Natural killer cell (primary cell): ENCODE data around the gene TEPSIN. TPM values are rescaled to one million over a fixed set of nuclear protein-coding genes. Genes with fewer than 3 reads are reported as not detected.

ENCODE experiments used
- ATAC-seq, 3 donors: fragments of 150-1000 bp in 2 of 3; fragments of 200-7000 bp in 1 of 3; cut with Tn5 transposase; 1 replicate in 1 of 3; 2 replicates in 2 of 3; pipeline ENCODE4 v1.10.0; 2021; ENCODE audit warnings: mild to moderate bottlenecking in 2 of 3, moderate library complexity in 2 of 3
- DNase-seq, 2 donors: peaks; one replicate each; pipeline versions ENCODE4 v3.0.0 to v3.0.0-alpha.2; 2013 to 2021; ENCODE audit warnings: mixed read lengths in 1 of 2
- H3K27ac ChIP-seq: one replicate; pipeline ENCODE4 v1.5.1; 2013; ENCODE audit warnings: mild to moderate bottlenecking, low read length
- H3K27me3 ChIP-seq: one replicate; pipeline ENCODE4 v1.6.1; 2013; ENCODE audit warnings: low read length; ENCODE audit not compliant: control insufficient read depth, insufficient read depth
- H3K36me3 ChIP-seq: one replicate; pipeline ENCODE4 v1.6.1; 2013; ENCODE audit warnings: low read length; ENCODE audit not compliant: control insufficient read depth, insufficient read depth
- H3K4me1 ChIP-seq: one replicate; pipeline ENCODE4 v1.6.1; 2013; ENCODE audit warnings: low read length; ENCODE audit not compliant: control insufficient read depth, insufficient read depth
- H3K4me3 ChIP-seq: one replicate; pipeline ENCODE4 v1.5.1; 2013; ENCODE audit warnings: low read length
- H3K9me3 ChIP-seq: one replicate; pipeline ENCODE4 v1.6.1; 2013; ENCODE audit warnings: low read length; ENCODE audit not compliant: control insufficient read depth, insufficient read depth
- H3K27ac Mint-ChIP-seq, 2 donors: one replicate each; pipeline ENCODE4 v1.8.0; 2022; ENCODE audit warnings: mild to moderate bottlenecking in 2 of 2, mixed read lengths in 2 of 2, moderate library complexity in 1 of 2
- H3K27me3 Mint-ChIP-seq, 2 donors: one replicate each; pipeline ENCODE4 v1.8.0; 2022; ENCODE audit warnings: low read depth in 2 of 2, mixed read lengths in 2 of 2
- H3K36me3 Mint-ChIP-seq: one replicate; pipeline ENCODE4 v1.8.0; 2022; ENCODE audit warnings: mixed read lengths
- H3K4me1 Mint-ChIP-seq, 2 donors: one replicate each; pipeline ENCODE4 v1.8.0; 2022; ENCODE audit warnings: mixed read lengths in 2 of 2
- H3K4me3 Mint-ChIP-seq: one replicate; pipeline ENCODE4 v1.8.0; 2022; ENCODE audit warnings: mild to moderate bottlenecking, moderate library complexity, mixed read lengths
- H3K9me3 Mint-ChIP-seq, 2 donors: one replicate each; pipeline ENCODE4 v1.8.0; 2022; ENCODE audit warnings: mixed read lengths in 2 of 2
- CTCF ChIP-seq: fragments of 200-600 bp; IDR thresholded peaks from one replicate; pipeline ENCODE4 v1.8.0; 2022; ENCODE audit warnings: antibody characterized with exemption
- WGBS: methylation state at CpG from one replicate; pipeline ENCODE4 v1.1.7; 2013; ENCODE audit warnings: missing lambda C conversion rate; ENCODE audit not compliant: insufficient coverage; 5-methylcytosine and 5-hydroxymethylcytosine counted together
- intact Hi-C: fragments of 100-400 bp; cut with micrococcal nuclease; formaldehyde crosslinking; loops from one replicate; pipeline ENCODE4 v1.14.2; 2022
- total RNA-seq, 4 donors: library from RNA; stranded (reverse); fragments of 120-200 nt in 1 of 4; gene quantifications; one replicate each; pipeline versions ENCODE4 v1.2.3 to v1.2.4, GENCODE V29; 2013 to 2022

TEPSIN gene
- total RNA-seq, 3 donors from 2014 or later (not counting 1 experiment from before 2014, with no cell fraction given), result 89.8 to 137 (median 126) TPM

- H3K4me1 ChIP-seq, result peaks cover 16% of the 10 kb centered on the region
- WGBS, result 94% methylated on average over 31 of the region's 31 CpGs
- Mint-ChIP-seq H3K36me3 (no peaks in the 10 kb centered on the region), H3K27me3 (no peaks in the 10 kb centered on the region), H3K4me1 (peaks cover 25 to 32% of the 10 kb centered on the region in 2 donors), H3K27ac (no peak overlapping the region), H3K4me3 (no peak overlapping the region), H3K9me3 (no peaks in the 10 kb centered on the region)
- H3K4me3 ChIP-seq, result no peak overlapping the region
- H3K9me3 ChIP-seq, result no peaks in the 10 kb centered on the region
- peaks cover 23% of the 10 kb centered on the region for H3K36me3 ChIP-seq
- intact Hi-C loops, result no loop called here
- H3K27me3 ChIP-seq, result no peaks in the 10 kb centered on the region
- no peak for DNase-seq
- ATAC-seq, result peak in 1 of 3 donors; percentile 33
- H3K27ac ChIP-seq, result no peak overlapping the region
- no peak for TF ChIP-seq CTCF
Observed at GRCh38 chr17:81231121-81231645, 7.7 kb downstream of the TEPSIN start.

- no peaks in the 10 kb centered on the region for H3K36me3 Mint-ChIP-seq
- 97% methylated on average over 26 of the region's 26 CpGs for WGBS
- H3K4me1 ChIP-seq, result peaks cover 16% of the 10 kb centered on the region
- H3K4me1 Mint-ChIP-seq, result peaks cover 23 to 27% of the 10 kb centered on the region in 2 donors
- TF ChIP-seq CTCF, result no peak
- peak overlapping the region in 1 of 2 donors; percentile 42 for H3K27ac Mint-ChIP-seq
- ATAC-seq (no peak), DNase-seq (no peak)
- no peaks in the 10 kb centered on the region for H3K27me3 ChIP-seq
- H3K36me3 ChIP-seq, result peaks cover 23% of the 10 kb centered on the region
- no peak overlapping the region for H3K27ac ChIP-seq
- no peaks in the 10 kb centered on the region for H3K27me3 Mint-ChIP-seq
- intact Hi-C loops, result no loop called here
- H3K9me3 ChIP-seq, result no peaks in the 10 kb centered on the region
- no peak overlapping the region for H3K4me3 ChIP-seq
- no peak overlapping the region for H3K4me3 Mint-ChIP-seq
- H3K9me3 Mint-ChIP-seq, result no peaks in the 10 kb centered on the region
Observed at GRCh38 chr17:81230043-81230820, 8.6 kb downstream of the TEPSIN start.

- Histone ChIP-seq H3K9me3 (no peaks in the 10 kb centered on the region), H3K36me3 (peaks cover 23% of the 10 kb centered on the region), H3K27me3 (no peaks in the 10 kb centered on the region), H3K4me3 (no peak overlapping the region), H3K27ac (no peak overlapping the region), H3K4me1 (peaks cover 16% of the 10 kb centered on the region)
- Mint-ChIP-seq H3K9me3 (no peaks in the 10 kb centered on the region), H3K27me3 (no peaks in the 10 kb centered on the region), H3K27ac (peak overlapping the region in 1 of 2 donors; percentile 42), H3K36me3 (no peaks in the 10 kb centered on the region), H3K4me1 (peaks cover 16 to 20% of the 10 kb centered on the region in 2 donors), H3K4me3 (no peak overlapping the region)
- DNase-seq (no peak), ATAC-seq (no peak)
- intact Hi-C loops, result no loop called here
- 94% methylated on average over 14 of the region's 14 CpGs for WGBS
- no peak for TF ChIP-seq CTCF
Observed at GRCh38 chr17:81229666-81229920, 9.3 kb downstream of the TEPSIN start.
